Astrocyte of the spinal cord (primary cell): ENCODE data around the gene TMEM272.

Source experiments
- DNase-seq: peaks from one replicate; pipeline ENCODE4 v3.0.0; 2011; ENCODE audit warnings: low read depth, low spot score
- H3K4me3 ChIP-seq: 2 replicates; pipeline ENCODE4 v1.5.1; 2011; ENCODE audit warnings: low read depth, mild to moderate bottlenecking, low read length, moderate library complexity
- in situ Hi-C: cut with HindIII; loops from 2 replicates; pipeline ENCODE4 v1.10.0; 2017; ENCODE audit warnings: low sequenced_read_pairs
- TF ChIP-seq, protein P1 (sequence below): IDR thresholded peaks from 2 replicates; pipeline ENCODE4 v1.5.1; 2012; ENCODE audit warnings: low read depth, mild to moderate bottlenecking, low read length, inconsistent platforms

The TMEM272 gene

DNA sequence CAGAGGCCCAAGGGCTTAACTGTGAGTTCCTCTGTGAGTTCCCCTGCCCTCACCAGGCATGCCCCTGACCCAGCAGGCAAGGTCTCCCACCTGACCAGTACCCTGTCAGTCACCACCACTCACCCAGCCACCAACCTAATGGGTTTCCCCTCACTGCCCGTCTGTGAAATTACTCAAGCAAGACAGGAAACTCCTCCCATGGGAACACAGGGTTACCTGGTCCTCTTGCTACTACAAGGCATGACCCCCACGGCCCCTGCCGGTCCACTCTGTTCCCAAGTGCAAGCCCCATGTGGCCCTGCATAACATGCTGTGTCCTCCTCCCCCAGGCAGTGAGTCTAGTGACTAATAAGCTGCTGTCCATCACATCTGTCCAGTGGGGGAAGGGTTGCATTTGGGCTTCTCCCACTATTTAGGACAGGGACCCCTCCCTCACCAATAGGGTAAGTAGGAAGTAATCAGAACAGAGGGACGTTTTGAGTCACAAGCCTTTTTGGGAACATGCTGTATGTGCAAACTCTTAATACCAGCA is 33.0 kb downstream of the TMEM272 start:
- H3K4me3 ChIP-seq = no peak overlapping the region
- in situ Hi-C loops = no loop called here
- no peak for DNase-seq
- TF ChIP-seq, protein P1, sequence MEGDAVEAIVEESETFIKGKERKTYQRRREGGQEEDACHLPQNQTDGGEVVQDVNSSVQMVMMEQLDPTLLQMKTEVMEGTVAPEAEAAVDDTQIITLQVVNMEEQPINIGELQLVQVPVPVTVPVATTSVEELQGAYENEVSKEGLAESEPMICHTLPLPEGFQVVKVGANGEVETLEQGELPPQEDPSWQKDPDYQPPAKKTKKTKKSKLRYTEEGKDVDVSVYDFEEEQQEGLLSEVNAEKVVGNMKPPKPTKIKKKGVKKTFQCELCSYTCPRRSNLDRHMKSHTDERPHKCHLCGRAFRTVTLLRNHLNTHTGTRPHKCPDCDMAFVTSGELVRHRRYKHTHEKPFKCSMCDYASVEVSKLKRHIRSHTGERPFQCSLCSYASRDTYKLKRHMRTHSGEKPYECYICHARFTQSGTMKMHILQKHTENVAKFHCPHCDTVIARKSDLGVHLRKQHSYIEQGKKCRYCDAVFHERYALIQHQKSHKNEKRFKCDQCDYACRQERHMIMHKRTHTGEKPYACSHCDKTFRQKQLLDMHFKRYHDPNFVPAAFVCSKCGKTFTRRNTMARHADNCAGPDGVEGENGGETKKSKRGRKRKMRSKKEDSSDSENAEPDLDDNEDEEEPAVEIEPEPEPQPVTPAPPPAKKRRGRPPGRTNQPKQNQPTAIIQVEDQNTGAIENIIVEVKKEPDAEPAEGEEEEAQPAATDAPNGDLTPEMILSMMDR = no peak

DNA sequence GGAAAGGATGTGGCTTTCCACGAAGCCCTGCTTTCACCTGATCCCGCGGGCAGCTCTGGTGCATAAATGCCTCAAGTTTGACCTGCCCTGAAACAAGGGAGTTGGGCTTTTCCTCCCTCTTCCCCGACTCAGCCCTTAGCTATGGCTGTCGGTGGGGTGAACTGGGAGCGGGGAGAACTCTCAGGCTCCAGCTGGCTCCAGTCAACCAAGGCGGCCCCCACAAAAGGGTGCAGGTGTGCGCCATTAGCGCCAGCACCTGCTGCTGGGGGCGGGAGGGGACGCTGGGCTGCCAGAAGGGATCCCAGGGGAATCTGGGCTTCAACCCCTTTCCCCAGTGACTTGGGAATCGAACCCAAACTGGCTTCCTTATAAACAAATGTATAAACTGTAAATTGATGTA is 33.9 kb downstream of the TMEM272 start:
- no peak for DNase-seq
- H3K4me3 ChIP-seq = no peak overlapping the region
- TF ChIP-seq, protein P1 = no peak
- in situ Hi-C loops = no loop called here

DNA sequence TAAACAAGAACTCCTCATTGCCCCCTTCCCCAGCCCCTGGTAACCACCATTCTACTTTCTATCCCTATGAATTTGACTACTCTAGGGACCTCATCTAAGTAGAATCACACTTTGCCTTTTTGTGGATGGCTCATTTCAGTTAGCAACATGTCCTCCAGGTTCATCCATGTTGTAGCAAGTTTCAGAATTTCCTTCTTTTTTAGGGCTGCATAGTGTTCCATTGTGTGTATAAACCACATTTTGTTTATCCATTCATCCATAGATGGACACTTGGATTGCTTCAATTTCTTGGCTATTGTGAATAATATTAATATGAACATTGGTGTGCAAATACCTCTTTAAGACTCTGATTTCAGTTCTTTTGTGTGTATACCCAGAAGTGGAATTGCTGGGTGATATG is 36.2 kb downstream of the TMEM272 start:
- no peak for DNase-seq
- no peak overlapping the region for H3K4me3 ChIP-seq
- TF ChIP-seq, protein P1 = no peak
- in situ Hi-C loops = no loop called here

DNA sequence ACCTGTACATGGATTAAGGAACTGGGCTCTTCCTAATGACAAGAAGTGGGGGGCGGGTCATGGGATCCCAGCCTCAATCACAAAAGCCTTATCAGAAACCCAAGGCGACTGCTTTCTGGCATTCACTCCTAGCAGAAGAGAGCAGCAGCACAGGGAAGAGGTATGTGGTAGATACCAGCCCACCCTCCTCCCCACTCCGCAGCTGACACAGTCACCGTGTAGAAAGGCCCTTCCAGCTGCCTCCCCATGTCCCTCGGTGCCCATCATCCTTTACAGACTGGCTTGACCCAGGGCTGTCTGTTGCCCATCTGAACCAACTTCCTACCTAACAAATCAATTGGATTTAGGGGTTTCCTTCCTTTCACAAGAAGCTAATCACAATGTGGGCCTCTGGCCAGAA is 37.9 kb downstream of the TMEM272 start:
- no peak for DNase-seq
- H3K4me3 ChIP-seq = no peak overlapping the region
- TF ChIP-seq, protein P1 = no peak
- in situ Hi-C loops = no loop called here

DNA sequence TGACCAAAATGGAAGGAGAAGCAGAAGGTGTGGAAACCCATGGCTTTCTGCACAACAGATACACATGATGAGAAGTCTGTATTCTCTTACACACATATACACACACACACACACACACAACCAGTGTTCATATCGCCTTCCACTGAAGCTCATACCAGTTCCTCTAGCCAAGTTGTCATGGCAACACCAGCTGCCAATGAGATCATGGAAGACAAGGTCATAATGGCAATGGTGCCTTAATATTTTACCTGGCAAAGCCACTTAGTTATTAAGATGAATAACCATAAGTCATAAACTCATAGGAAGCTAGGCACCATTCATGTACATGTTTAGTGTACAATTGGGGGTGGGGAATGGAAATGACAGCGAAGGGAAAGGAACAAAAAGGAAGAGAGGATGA is 38.4 kb downstream of the TMEM272 start:
- in situ Hi-C loops = no loop called here
- no peak overlapping the region for H3K4me3 ChIP-seq
- TF ChIP-seq, protein P1 = no peak
- DNase-seq = peak; percentile 30

DNA sequence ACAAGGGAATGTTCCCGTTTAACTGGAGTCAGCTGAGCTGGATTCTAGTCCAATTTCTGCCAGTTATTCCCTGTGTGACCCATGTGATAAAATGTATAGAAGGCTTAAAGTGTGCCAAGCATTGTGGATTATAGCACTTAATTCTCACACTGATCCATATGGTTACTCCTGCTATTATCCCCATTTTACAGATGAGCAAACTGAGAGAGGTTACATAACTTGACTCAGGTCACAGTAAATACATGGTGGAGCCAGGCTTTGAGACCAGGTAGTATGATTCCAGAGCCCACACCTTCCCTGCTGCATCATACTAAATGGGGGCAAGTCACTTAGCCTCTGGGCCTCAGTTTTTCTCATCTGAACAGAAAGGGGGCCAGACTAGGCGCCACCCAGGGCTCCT is 39.1 kb downstream of the TMEM272 start:
- in situ Hi-C loops = no loop called here
- no peak for DNase-seq
- TF ChIP-seq, protein P1 = no peak
- no peak overlapping the region for H3K4me3 ChIP-seq

DNA sequence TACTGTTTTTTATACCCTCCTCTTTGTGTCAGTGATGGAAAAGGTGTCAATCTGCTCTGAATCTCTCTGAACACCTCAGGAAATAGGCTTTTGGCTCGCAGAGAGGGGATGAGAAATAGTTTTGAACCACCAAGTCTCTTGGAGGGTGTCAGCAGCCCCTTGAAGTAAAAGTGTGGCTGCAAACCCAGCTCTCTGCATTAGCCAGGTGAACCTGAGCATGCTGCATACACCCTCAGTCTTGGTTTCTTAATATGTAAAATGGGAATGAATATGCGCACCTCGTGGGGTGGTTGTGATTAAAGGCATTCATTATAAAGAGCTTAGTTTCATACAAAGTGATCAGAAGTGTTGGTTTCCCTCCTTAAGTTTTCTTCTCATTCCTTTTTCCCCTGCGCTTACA is 39.7 kb downstream of the TMEM272 start:
- in situ Hi-C loops = no loop called here
- H3K4me3 ChIP-seq = no peak overlapping the region
- TF ChIP-seq, protein P1 = no peak
- no peak for DNase-seq
